ENCODE measurements around the gene FBXW8.

The FBXW8 gene

GRCh38 chr12:116884871-116885270, 25.9 kb upstream of the FBXW8 start:
- ChIA-PET POLR2A (ENCODE audit: low non-redundant PET) (no interaction called here), CTCF (interaction anchor here (0.7 kb wide), 1 partner anchor 244 kb away, joined by 6 read pairs; no protein-coding TSS in a partner anchor)
- H3K27ac ChIP-seq, result no peak overlapping the region
- no peak for DNase-seq (ENCODE audit: low spot score)
- no peak for TF ChIP-seq CTCF (conservative IDR thresholded peaks at IDR 0.05; ENCODE audit: low read depth)

- ChIA-PET CTCF (interaction anchor here (0.7 kb wide), 1 partner anchor 245 kb away, joined by 6 read pairs; no protein-coding TSS in a partner anchor), POLR2A (ENCODE audit: low non-redundant PET) (no interaction called here)
- no peak for DNase-seq (ENCODE audit: low spot score)
- H3K27ac ChIP-seq, result no peak overlapping the region
- no peak for TF ChIP-seq CTCF (conservative IDR thresholded peaks at IDR 0.05; ENCODE audit: low read depth)
These were observed 25.3 kb upstream of the FBXW8 start for GRCh38 chr12:116885491-116885890.

- CTCF ChIA-PET, result no interaction called here
- TF ChIP-seq CTCF (conservative IDR thresholded peaks at IDR 0.05; ENCODE audit: low read depth), result no peak
- POLR2A ChIA-PET (ENCODE audit: low non-redundant PET), result no interaction called here
These were observed 23.5 kb upstream of the FBXW8 start for GRCh38 chr12:116887244-116887643.

GRCh38 chr12:116887897-116888296, 22.9 kb upstream of the FBXW8 start:
- POLR2A ChIA-PET (ENCODE audit: low non-redundant PET), result no interaction called here
- no peak for DNase-seq (ENCODE audit: low spot score)
- no peak overlapping the region for H3K27ac ChIP-seq
- no peak for TF ChIP-seq CTCF (conservative IDR thresholded peaks at IDR 0.05; ENCODE audit: low read depth)
- CTCF ChIA-PET, result no interaction called here

More at GRCh38 chr12:116887244-116887643, 23.5 kb upstream of the FBXW8 start:
- H3K27ac ChIP-seq, result no peak overlapping the region
- DNase-seq (ENCODE audit: low spot score), result no peak

- POLR2A ChIA-PET (ENCODE audit: low non-redundant PET), result no interaction called here
- no peak overlapping the region for H3K27ac ChIP-seq
- CTCF ChIA-PET, result no interaction called here
- no peak for TF ChIP-seq CTCF (conservative IDR thresholded peaks at IDR 0.05; ENCODE audit: low read depth)
- no peak for DNase-seq (ENCODE audit: low spot score)
These were observed 20.4 kb upstream of the FBXW8 start for GRCh38 chr12:116890330-116890729.

- DNase-seq (ENCODE audit: low spot score), result no peak
- CTCF ChIA-PET, result interaction anchor here (0.7 to 1.0 kb wide), 3 partner anchors 8 to 128 kb away, joined by 3 read pairs; no protein-coding TSS in a partner anchor
- no peak for TF ChIP-seq CTCF (conservative IDR thresholded peaks at IDR 0.05; ENCODE audit: low read depth)
- H3K27ac ChIP-seq, result no peak overlapping the region
- POLR2A ChIA-PET (ENCODE audit: low non-redundant PET), result no interaction called here
These were observed 19.7 kb upstream of the FBXW8 start for GRCh38 chr12:116891019-116891418.

All from RWPE1 (cell line).